NOMO-1 treated with dmso at 0.1 percent for 144 hours (cell line): Measurements from ENCODE around the gene CELSR3.

Source experiments
- DNase-seq: peaks from one replicate; lab custom pipeline; 2025; ENCODE audit not compliant: unreplicated experiment; lab: John Stamatoyannopoulos, UW

CELSR3 gene

GRCh38 chr3:48634661-48635221, 27.9 kb downstream of the CELSR3 start:
- DNase-seq: peak; percentile 19

- no peak for DNase-seq
Observed at GRCh38 chr3:48633743-48634142, 28.9 kb downstream of the CELSR3 start.

- DNase-seq: no peak
Observed at GRCh38 chr3:48633256-48633655, 29.4 kb downstream of the CELSR3 start.

GRCh38 chr3:48631516-48632448, 30.9 kb downstream of the CELSR3 start:
- no peak for DNase-seq

GRCh38 chr3:48630833-48631232, 31.9 kb downstream of the CELSR3 start:
- no peak for DNase-seq

GRCh38 chr3:48630407-48630806, 32.3 kb downstream of the CELSR3 start:
- DNase-seq: no peak

GRCh38 chr3:48629894-48630293, 32.8 kb downstream of the CELSR3 start:
- DNase-seq: no peak

GRCh38 chr3:48628277-48629017, 34.2 kb downstream of the CELSR3 start:
- no peak for DNase-seq

GRCh38 chr3:48625600-48625999, 37.1 kb downstream of the CELSR3 start:
- no peak for DNase-seq

- no peak for DNase-seq
Observed at GRCh38 chr3:48624767-48625166, 37.9 kb downstream of the CELSR3 start.

- no peak for DNase-seq
Observed at GRCh38 chr3:48623851-48624547, 38.7 kb downstream of the CELSR3 start.

- no peak for DNase-seq
Observed at GRCh38 chr3:48621461-48621869, 41.2 kb downstream of the CELSR3 start, which contains the start of gene TMEM89. TMEM89 (minus strand) TSS chr3:48621769; CDS start chr3:48621756, 13 bp downstream.

- DNase-seq: no peak
Observed at GRCh38 chr3:48619541-48620524, 42.9 kb downstream of the CELSR3 start.

- no peak for DNase-seq
Observed at GRCh38 chr3:48617559-48617958, 45.1 kb downstream of the CELSR3 start.

- peak; percentile 65 for DNase-seq
Observed at GRCh38 chr3:48614044-48614443, 48.6 kb downstream of the CELSR3 start.

- no peak for DNase-seq
Observed at GRCh38 chr3:48612309-48612708, 50.4 kb downstream of the CELSR3 start.

- DNase-seq: peak; percentile 89
Observed at GRCh38 chr3:48609088-48610005, 53.3 kb downstream of the CELSR3 start, which contains the start of gene UQCRC1. UQCRC1 (minus strand) TSS chr3:48609646; CDS start chr3:48609620, 26 bp downstream.

GRCh38 chr3:48607519-48607918, 55.2 kb downstream of the CELSR3 start:
- DNase-seq: no peak

- no peak for DNase-seq
Observed at GRCh38 chr3:48601622-48601994, 61.1 kb downstream of the CELSR3 start.
